H9 (cell line): Measurements from ENCODE around the gene SRP68. TPM values are rescaled to one million over a fixed set of nuclear protein-coding genes. Genes with fewer than 3 reads are reported as not detected.
"Not testable (repeated sequence)": the region's sequence is repeated elsewhere in the genome, so short reads cannot be mapped to it uniquely, and the experiment has no call there.

Experiments used
- DNase-seq: peaks from one replicate; pipeline ENCODE4 v3.0.0-alpha.2; 2017
- H2AFZ ChIP-seq: one replicate; pipeline ENCODE4 v1.6.1; 2013; ENCODE audit warnings: mild to moderate bottlenecking, low read length, control low read depth, moderate library complexity
- H2AK5ac ChIP-seq: 2 replicates; pipeline ENCODE4 v1.6.1; 2013; ENCODE audit warnings: low read length, control low read depth, mixed read lengths; ENCODE audit not compliant: insufficient read length
- H2BK120ac ChIP-seq: one replicate; pipeline ENCODE4 v1.6.1; 2013; ENCODE audit warnings: low read depth, mild to moderate bottlenecking, low read length, control low read depth, inconsistent platforms; ENCODE audit not compliant: poor library complexity, severe bottlenecking
- H2BK12ac ChIP-seq: 2 replicates; pipeline ENCODE4 v1.6.1; 2013; ENCODE audit warnings: low read length, control low read depth, mixed read lengths, low read depth; ENCODE audit not compliant: insufficient read length
- H2BK15ac ChIP-seq: 2 replicates; pipeline ENCODE4 v1.6.1; 2013; ENCODE audit warnings: low read depth, low read length, control low read depth
- H2BK20ac ChIP-seq: one replicate; pipeline ENCODE4 v1.6.1; 2013; ENCODE audit warnings: low read depth, mild to moderate bottlenecking, low read length, control low read depth, inconsistent platforms; ENCODE audit not compliant: poor library complexity, severe bottlenecking
- H2BK5ac ChIP-seq: 2 replicates; pipeline ENCODE4 v1.6.1; 2013; ENCODE audit warnings: low read length, control low read depth, mixed read lengths; ENCODE audit not compliant: insufficient read length
- H3K14ac ChIP-seq: 2 replicates; pipeline ENCODE4 v1.6.1; 2013; ENCODE audit warnings: low read length, control low read depth; ENCODE audit not compliant: insufficient read depth
- H3K18ac ChIP-seq: 2 replicates; pipeline ENCODE4 v1.6.1; 2013; ENCODE audit warnings: low read depth, mild to moderate bottlenecking, mixed read lengths, low read length, control low read depth; ENCODE audit not compliant: insufficient read length
- H3K23ac ChIP-seq: 2 replicates; pipeline ENCODE4 v1.6.1; 2013; ENCODE audit warnings: low read length, control low read depth, mixed read lengths, low read depth; ENCODE audit not compliant: insufficient read length
- H3K23me2 ChIP-seq: 2 replicates; pipeline ENCODE4 v1.6.1; 2013; ENCODE audit warnings: low read depth, mild to moderate bottlenecking, mixed read lengths, low read length, control low read depth; ENCODE audit not compliant: insufficient read length, poor library complexity, severe bottlenecking
- H3K27ac ChIP-seq: 2 replicates; pipeline ENCODE4 v1.5.1; 2013; ENCODE audit warnings: low read length, control low read depth, mixed read lengths, low read depth; ENCODE audit not compliant: insufficient read length
- H3K27me3 ChIP-seq: 2 replicates; pipeline ENCODE4 v1.6.1; 2013; ENCODE audit warnings: low read length, control low read depth, inconsistent platforms; ENCODE audit not compliant: insufficient read depth
- H3K4ac ChIP-seq: 2 replicates; pipeline ENCODE4 v1.6.1; 2013; ENCODE audit warnings: low read depth, mild to moderate bottlenecking, control low read depth, inconsistent platforms, low read length, moderate library complexity
- H3K4me1 ChIP-seq: 2 replicates; pipeline ENCODE4 v1.6.1; 2013; ENCODE audit warnings: low read length, control low read depth, inconsistent platforms; ENCODE audit not compliant: insufficient read depth
- H3K4me2 ChIP-seq: 2 replicates; pipeline ENCODE4 v1.6.1; 2013; ENCODE audit warnings: low read length, control low read depth, mixed read lengths; ENCODE audit not compliant: insufficient read length, insufficient read depth
- H3K56ac ChIP-seq: 2 replicates; pipeline ENCODE4 v1.6.1; 2013; ENCODE audit warnings: low read depth, mild to moderate bottlenecking, mixed read lengths, low read length, control low read depth; ENCODE audit not compliant: insufficient read length
- H3K79me1 ChIP-seq: 2 replicates; pipeline ENCODE4 v1.6.1; 2013; ENCODE audit warnings: low read depth, mild to moderate bottlenecking, moderate library complexity, low read length, control low read depth, inconsistent platforms; ENCODE audit not compliant: insufficient read depth, poor library complexity, severe bottlenecking
- H3K79me2 ChIP-seq: 2 replicates; pipeline ENCODE4 v1.6.1; 2013; ENCODE audit warnings: low read length, control low read depth, inconsistent platforms; ENCODE audit not compliant: insufficient read depth
- H3K9ac ChIP-seq: 2 replicates; pipeline ENCODE4 v1.6.1; 2013; ENCODE audit warnings: low read length, control low read depth, mixed read lengths; ENCODE audit not compliant: insufficient read length; ENCODE audit errors: extremely low read depth
- H3K9me3 ChIP-seq: one replicate; pipeline ENCODE4 v1.6.1; 2013; ENCODE audit warnings: low read depth, low read length, inconsistent platforms; ENCODE audit not compliant: control insufficient read depth
- H3T11ph ChIP-seq: one replicate; pipeline ENCODE4 v1.6.1; 2013; ENCODE audit warnings: mild to moderate bottlenecking, low read length, control low read depth, inconsistent platforms
- H4K20me1 ChIP-seq: one replicate; pipeline ENCODE4 v1.6.1; 2013; ENCODE audit not compliant: control insufficient read depth, insufficient read length, insufficient read depth
- H4K5ac ChIP-seq: 2 replicates; pipeline ENCODE4 v1.6.1; 2013; ENCODE audit warnings: low read depth, mild to moderate bottlenecking, mixed read lengths, low read length, control low read depth; ENCODE audit not compliant: insufficient read length
- H4K8ac ChIP-seq: replicated peaks from 2 replicates; pipeline ENCODE4 v1.6.1; 2013; ENCODE audit warnings: low read length, control low read depth, mixed read lengths, low read depth; ENCODE audit not compliant: insufficient read length
- H4K91ac ChIP-seq: 2 replicates; pipeline ENCODE4 v1.6.1; 2013; ENCODE audit warnings: low read depth, mild to moderate bottlenecking, moderate library complexity, mixed read lengths, low read length, control low read depth; ENCODE audit not compliant: insufficient read length
- H3K27ac Mint-ChIP-seq, 3 experiments: 2 replicates in 2 of 3; 3 replicates in 1 of 3; pipeline ENCODE4 v1.8.0; 2020 to 2021; ENCODE audit warnings: mixed read lengths in 3 of 3, mild to moderate bottlenecking in 1 of 3, moderate library complexity in 1 of 3
- H3K27me3 Mint-ChIP-seq: 2 replicates; pipeline ENCODE4 v1.8.0; 2021; ENCODE audit warnings: low read depth, mild to moderate bottlenecking, moderate library complexity, mixed read lengths
- H3K36me3 Mint-ChIP-seq, 3 experiments: 2 replicates in 2 of 3; 3 replicates in 1 of 3; pipeline ENCODE4 v1.8.0; 2020 to 2021; ENCODE audit warnings: low read depth in 3 of 3, mixed read lengths in 3 of 3; ENCODE audit not compliant: insufficient read depth in 1 of 3
- H3K4me1 Mint-ChIP-seq, 2 experiments: 2 replicates each; pipeline ENCODE4 v1.8.0; 2020; ENCODE audit warnings: mixed read lengths in 2 of 2
- H3K4me3 Mint-ChIP-seq, 2 experiments: 2 replicates in 1 of 2; 3 replicates in 1 of 2; pipeline ENCODE4 v1.8.0; 2020 to 2021; ENCODE audit warnings: mild to moderate bottlenecking in 2 of 2, mixed read lengths in 2 of 2, moderate library complexity in 1 of 2
- H3K9me3 Mint-ChIP-seq, 2 experiments: 2 replicates in 1 of 2; 3 replicates in 1 of 2; pipeline ENCODE4 v1.8.0; 2020; ENCODE audit warnings: mild to moderate bottlenecking in 2 of 2, mixed read lengths in 2 of 2, moderate library complexity in 1 of 2
- CTCF ChIP-seq: fragments of 200-600 bp; sonication (generic); conservative IDR thresholded peaks from 3 replicates; pipeline ENCODE4 v1.8.0; 2021; ENCODE audit warnings: antibody characterized with exemption, mild to moderate bottlenecking
- whole genome bisulfite sequencing: extraction: QIAGEN DNeasy Blood & Tissue Kit; methylation state at CpG from one replicate; pipeline ENCODE4 v1.1.7; 2013; ENCODE audit warnings: missing lambda C conversion rate, low lambda C conversion rate, mixed read lengths; ENCODE audit not compliant: insufficient read length; ENCODE audit errors: extremely low coverage; 5-methylcytosine and 5-hydroxymethylcytosine counted together
- total RNA-seq: library from RNA; stranded (reverse); gene quantifications from 2 replicates; pipeline ENCODE4 v1.2.1, GENCODE V29; 2021

SRP68 gene
- total RNA-seq, 1 experiment from 2014 or later, result 86.1 TPM

- Histone ChIP-seq H3K4ac (no peak overlapping the region), H3K4me2 (no peak overlapping the region), H4K5ac (no peak overlapping the region), H3K14ac (no peak overlapping the region), H3K27me3 (no peaks in the 10 kb centered on the region), H2AK5ac (no peak overlapping the region), H4K20me1 (no peaks in the 10 kb centered on the region), H2BK5ac (no peak overlapping the region), H3K9me3 (no peaks in the 10 kb centered on the region), H3K9ac (no peak overlapping the region), H3K23ac (no peak overlapping the region), H2BK15ac (no peak overlapping the region), H3K79me1 (no peaks in the 10 kb centered on the region), H3K18ac (no peak overlapping the region), H2BK12ac (no peak overlapping the region), H4K8ac (no peak overlapping the region), H3K79me2 (no peaks in the 10 kb centered on the region), H3K27ac (no peak overlapping the region), H3K4me1 (no peaks in the 10 kb centered on the region), H3T11ph (no peak overlapping the region), H2AFZ (no peak overlapping the region), H2BK20ac (no peak overlapping the region), H2BK120ac (no peak overlapping the region), H4K91ac (no peak overlapping the region), H3K23me2 (no peaks in the 10 kb centered on the region), H3K56ac (no peak overlapping the region)
- H3K4me3 Mint-ChIP-seq, result no peak overlapping the region
- no peaks in the 10 kb centered on the region for H3K9me3 Mint-ChIP-seq
- no peak for TF ChIP-seq CTCF
- H3K27ac Mint-ChIP-seq, result no peak overlapping the region
- H3K4me1 Mint-ChIP-seq, result no peaks in the 10 kb centered on the region
- DNase-seq, result no peak
- H3K36me3 Mint-ChIP-seq, result peaks cover 36 to 88% (median 76%) of the 10 kb centered on the region in 3 experiments; a peak in 6 of 7 replicates
- H3K27me3 Mint-ChIP-seq, result no peaks in the 10 kb centered on the region
- no CpG with 5 or more reads among the region's 15 CpGs for WGBS
These were observed 8.3 kb downstream of the SRP68 start for GRCh38 chr17:76063875-76064546.

- not testable (repeated sequence) for H3K56ac ChIP-seq, H3K23ac ChIP-seq, H3T11ph ChIP-seq, H3K23me2 ChIP-seq, H3K9me3 Mint-ChIP-seq, H2AFZ ChIP-seq, H3K79me1 ChIP-seq, H2BK5ac ChIP-seq, H3K14ac ChIP-seq, H3K18ac ChIP-seq, H2BK120ac ChIP-seq, H3K79me2 ChIP-seq, H3K9ac ChIP-seq, H3K27ac ChIP-seq, H2AK5ac ChIP-seq, DNase-seq, H3K9me3 ChIP-seq, H4K5ac ChIP-seq, H3K4ac ChIP-seq, H4K20me1 ChIP-seq, H3K27me3 Mint-ChIP-seq, H2BK20ac ChIP-seq, H2BK15ac ChIP-seq, H3K27me3 ChIP-seq, H4K8ac ChIP-seq, H3K27ac Mint-ChIP-seq, H3K4me3 Mint-ChIP-seq, H4K91ac ChIP-seq, H3K4me1 ChIP-seq, H3K4me2 ChIP-seq, H3K4me1 Mint-ChIP-seq, H2BK12ac ChIP-seq
- no CpG with 5 or more reads among the region's 6 CpGs for WGBS
- peaks cover 39 to 85% (median 76%) of the 10 kb centered on the region in 3 experiments for H3K36me3 Mint-ChIP-seq
These were observed 14.1 kb downstream of the SRP68 start for GRCh38 chr17:76058264-76058663.
